GM12878 (cell line): ENCODE results near the gene SPINT1.

Experiments used
- SP1 ChIP-seq: IDR thresholded peaks from one replicate; pipeline ENCODE4 v1.6.1; 2011; ENCODE audit warnings: low read depth, low read length
- SRF ChIP-seq, 2 experiments: IDR thresholded peaks; 2 replicates each; pipeline ENCODE4 v1.6.1; 2011; ENCODE audit warnings: low read depth in 2 of 2, low read length in 2 of 2, mild to moderate bottlenecking in 1 of 2, moderate library complexity in 1 of 2

- TF ChIP-seq SRF (IDR thresholded peaks at IDR 0.05; ENCODE audit: low read depth in 2 of 2, low read length in 2 of 2), result no peak
- TF ChIP-seq SP1, result no peak
These were observed 3.0 kb downstream of the SPINT1 start for GRCh38 chr15:40846841-40847222.
